ENCODE measurements around the gene ORC5. TPM values are rescaled to one million over a fixed set of nuclear protein-coding genes. Genes with fewer than 3 reads are reported as not detected.

The ORC5 gene
- total RNA-seq, 2 experiments from 2014 or later, result 25.2 to 33.1 TPM

- no peak overlapping the region for H3K4me3 ChIP-seq (ENCODE audit: low read depth, low read length, poor library complexity, severe bottlenecking)
- POLR2A ChIA-PET, result no interaction called here
- H2AFZ ChIP-seq (ENCODE audit: low read length), result no peak overlapping the region
- intact Hi-C loops (cut with micrococcal nuclease; ENCODE audit: unreplicated experiment), result no loop called here
- no peaks in the 10 kb centered on the region for H4K20me1 ChIP-seq (ENCODE audit: insufficient read depth, low read length)
- no peak overlapping the region for H3K4me2 ChIP-seq (ENCODE audit: low read length)
- DNase-seq (ENCODE audit: low spot score), result no peak
- BruUV-seq (replicated peaks), result no TSS peak
- CTCF ChIA-PET (ENCODE audit: unreplicated experiment), result no interaction called here
- no peaks in the 10 kb centered on the region for H3K9me2 ChIP-seq (ENCODE audit: insufficient read depth, low read length)
- H3K79me2 ChIP-seq (ENCODE audit: insufficient read depth, low read depth, low read length), result no peaks in the 10 kb centered on the region
- TF ChIP-seq EZH2phosphoT487 (IDR thresholded peaks at IDR 0.05; ENCODE audit: borderline replicate concordance, low read depth, low read length), result no peak
- no peak for TF ChIP-seq CTCF (conservative IDR thresholded peaks at IDR 0.05; ENCODE audit: low read length)
- H3K4me1 ChIP-seq (ENCODE audit: insufficient read depth, low read length, poor library complexity, severe bottlenecking), result no peaks in the 10 kb centered on the region
- no peak overlapping the region for H3K27ac ChIP-seq (ENCODE audit: low read depth, low read length, poor library complexity, severe bottlenecking)
- no peaks in the 10 kb centered on the region for H3K9me3 ChIP-seq (ENCODE audit: low read length)
- peaks cover 66% of the 10 kb centered on the region for H3K36me3 ChIP-seq (ENCODE audit: insufficient read depth, low read length)
Observed at GRCh38 chr7:104137511-104137910, 70.3 kb downstream of the ORC5 start.

GRCh38 chr7:104136981-104137380 lies 70.8 kb downstream of the ORC5 start:
- Histone ChIP-seq H3K9me3 (ENCODE audit: low read length) (no peaks in the 10 kb centered on the region), H4K20me1 (ENCODE audit: insufficient read depth, low read length) (no peaks in the 10 kb centered on the region), H3K4me3 (ENCODE audit: low read depth, low read length, poor library complexity, severe bottlenecking) (no peak overlapping the region), H3K27ac (ENCODE audit: low read depth, low read length, poor library complexity, severe bottlenecking) (no peak overlapping the region), H3K79me2 (ENCODE audit: insufficient read depth, low read depth, low read length) (no peaks in the 10 kb centered on the region), H3K4me2 (ENCODE audit: low read length) (no peak overlapping the region), H3K4me1 (ENCODE audit: insufficient read depth, low read length, poor library complexity, severe bottlenecking) (no peaks in the 10 kb centered on the region), H3K9me2 (ENCODE audit: insufficient read depth, low read length) (no peaks in the 10 kb centered on the region), H2AFZ (ENCODE audit: low read length) (no peak overlapping the region), H3K36me3 (ENCODE audit: insufficient read depth, low read length) (peaks cover 64% of the 10 kb centered on the region)
- ChIA-PET CTCF (ENCODE audit: unreplicated experiment) (no interaction called here), POLR2A (no interaction called here)
- intact Hi-C loops (cut with micrococcal nuclease; ENCODE audit: unreplicated experiment), result no loop called here
- DNase-seq (ENCODE audit: low spot score), result no peak
- TF ChIP-seq EZH2phosphoT487 (IDR thresholded peaks at IDR 0.05; ENCODE audit: borderline replicate concordance, low read depth, low read length) (no peak), CTCF (conservative IDR thresholded peaks at IDR 0.05; ENCODE audit: low read length) (no peak)
- BruUV-seq (replicated peaks), result no TSS peak

GRCh38 chr7:104136561-104136960 lies 71.3 kb downstream of the ORC5 start:
- ChIA-PET POLR2A (interaction anchor here (1.1 kb wide), 1 partner anchor 13 kb away, joined by 3 read pairs; no protein-coding TSS in a partner anchor), CTCF (ENCODE audit: unreplicated experiment) (no interaction called here)
- no TSS peak for BruUV-seq (replicated peaks)

More at GRCh38 chr7:104136561-104136960, 71.3 kb downstream of the ORC5 start:
- Histone ChIP-seq H3K36me3 (ENCODE audit: insufficient read depth, low read length) (peaks cover 60% of the 10 kb centered on the region), H2AFZ (ENCODE audit: low read length) (no peak overlapping the region), H3K9me2 (ENCODE audit: insufficient read depth, low read length) (no peaks in the 10 kb centered on the region), H4K20me1 (ENCODE audit: insufficient read depth, low read length) (no peaks in the 10 kb centered on the region), H3K9me3 (ENCODE audit: low read length) (no peaks in the 10 kb centered on the region), H3K4me3 (ENCODE audit: low read depth, low read length, poor library complexity, severe bottlenecking) (no peak overlapping the region), H3K4me1 (ENCODE audit: insufficient read depth, low read length, poor library complexity, severe bottlenecking) (no peaks in the 10 kb centered on the region), H3K4me2 (ENCODE audit: low read length) (no peak overlapping the region), H3K79me2 (ENCODE audit: insufficient read depth, low read depth, low read length) (no peaks in the 10 kb centered on the region), H3K27ac (ENCODE audit: low read depth, low read length, poor library complexity, severe bottlenecking) (no peak overlapping the region)
- no peak for DNase-seq (ENCODE audit: low spot score)
- no peak for TF ChIP-seq EZH2phosphoT487 (IDR thresholded peaks at IDR 0.05; ENCODE audit: borderline replicate concordance, low read depth, low read length)
- intact Hi-C loops (cut with micrococcal nuclease; ENCODE audit: unreplicated experiment), result no loop called here

Data from OCI-LY7 (cell line).